Small intestine (tissue), 16 donors: ENCODE measurements around the gene PAQR4. TPM values are rescaled to one million over a fixed set of nuclear protein-coding genes. Genes with fewer than 3 reads are reported as not detected.

Experiments
- DNase-seq, 2 donors: peaks; one replicate each; pipeline versions ENCODE4 v3.0.0 to v3.0.0-alpha.2; 2013
- FAIRE-seq: peaks from 2 replicates; lab custom pipeline; 2012; peaks lifted over from hg19 to GRCh38; lab: Jason Lieb, UNC
- H3K27ac ChIP-seq, 3 donors: one replicate each; pipeline ENCODE4 v1.5.1; 2013; ENCODE audit warnings: low read length in 2 of 3, mild to moderate bottlenecking in 2 of 3, control low read depth in 1 of 3, inconsistent platforms in 1 of 3, low read depth in 1 of 3, moderate library complexity in 1 of 3
- H3K27me3 ChIP-seq, 3 donors: one replicate each; pipeline ENCODE4 v1.6.1; 2013; ENCODE audit warnings: low read length in 3 of 3, inconsistent platforms in 1 of 3; ENCODE audit not compliant: control insufficient read depth in 3 of 3, insufficient read depth in 3 of 3
- H3K36me3 ChIP-seq, 3 donors: one replicate each; pipeline ENCODE4 v1.6.1; 2013; ENCODE audit warnings: low read length in 3 of 3, inconsistent platforms in 1 of 3, low read depth in 1 of 3, mild to moderate bottlenecking in 1 of 3, moderate library complexity in 1 of 3; ENCODE audit not compliant: control insufficient read depth in 3 of 3, insufficient read depth in 2 of 3
- H3K4me1 ChIP-seq, 3 donors: one replicate each; pipeline ENCODE4 v1.6.1; 2013; ENCODE audit warnings: low read length in 2 of 3, inconsistent platforms in 1 of 3, low read depth in 1 of 3, mild to moderate bottlenecking in 1 of 3, moderate library complexity in 1 of 3; ENCODE audit not compliant: control insufficient read depth in 3 of 3, insufficient read depth in 2 of 3
- H3K4me3 ChIP-seq, 3 donors: one replicate each; pipeline ENCODE4 v1.5.1; 2013; ENCODE audit warnings: low read length in 3 of 3, control low read depth in 1 of 3, inconsistent platforms in 1 of 3, low read depth in 1 of 3, mild to moderate bottlenecking in 1 of 3, moderate library complexity in 1 of 3
- H3K9me3 ChIP-seq, 2 donors: one replicate each; pipeline ENCODE4 v1.6.1; 2013; ENCODE audit warnings: low read depth in 1 of 2, low read length in 1 of 2; ENCODE audit not compliant: control insufficient read depth in 2 of 2, insufficient read depth in 1 of 2
- WGBS, 3 donors: extraction: QIAGEN DNeasy Blood & Tissue Kit; methylation state at CpG; one replicate each; pipeline ENCODE4 v1.1.7; 2013; 5-methylcytosine and 5-hydroxymethylcytosine counted together
- long read RNA-seq, 10 donors: transcript quantifications; one replicate each; lab custom pipeline, GENCODE V29; 2026
- polyA plus RNA-seq, 4 donors: library from polyadenylated mRNA; stranded (reverse) in 3 of 4; unstranded in 1 of 4; fragments of 200-250 nt in 3 of 4; fragments of 120-200 nt in 1 of 4; gene quantifications; one replicate each; pipeline versions ENCODE4 v1.2.1 to v1.2.3, GENCODE V29; 2013
- donor health status: healthy with polysubstance abuse.
- donor health status: control.
- donor health status: control.
- donor health status: Bipolar disorder and iron deficiency.
- donor health status: healthy.

Gene PAQR4
- 10 to 100 TPM in 2 of 4 donors, 1 to 10 TPM in 2; 1.4 to 19.4 (median 6.9) TPM for polyA plus RNA-seq
- long read RNA-seq, donor 1: 0 reads
- long read RNA-seq, donor 2, partial matches to known transcripts: 0 of 2 reads
- long read RNA-seq, donor 2, other reads (novel, unspliced or antisense): 0 of 2 reads
- long read RNA-seq, donor 3, partial matches to known transcripts: 0 of 1 reads
- long read RNA-seq, donor 3, other reads (novel, unspliced or antisense): 0 of 1 reads
- long read RNA-seq, donor 4: 0 reads
- long read RNA-seq, donor 5: 0 reads
- long read RNA-seq, donor 6: 0 reads
- long read RNA-seq, donor 7, transcript PAQR4-202 (3 exons, 2,793 nt): major isoform, 5 of 7 reads
- long read RNA-seq, donor 7, partial matches to known transcripts: 0 of 7 reads
- long read RNA-seq, donor 7, other reads (novel, unspliced or antisense): 0 of 7 reads
- long read RNA-seq, donor 8: 0 reads
- long read RNA-seq, donor 9, partial matches to known transcripts: 0 of 2 reads
- long read RNA-seq, donor 9, other reads (novel, unspliced or antisense): 0 of 2 reads
- long read RNA-seq, donor 10, partial matches to known transcripts: 0 of 5 reads
- long read RNA-seq, donor 10, other reads (novel, unspliced or antisense): 0 of 5 reads

GRCh38 chr16:2968738-2969544 lies at the start of gene PAQR4:
PAQR4 (plus strand) TSS chr16:2969348; CDS start chr16:2969675, 327 bp downstream.
- Histone ChIP-seq H3K27me3 (peaks cover 16 to 43% (median 25%) of the 10 kb centered on the region in 3 donors), H3K36me3 (peaks cover 0 to 34% (median 0%) of the 10 kb centered on the region in 3 donors), H3K4me1 (peaks cover 3 to 37% (median 6%) of the 10 kb centered on the region in 3 donors), H3K4me3 (peak within 1 kb of the TSS; percentile 63 to 80 (median 76)), H3K9me3 (no peaks in the 10 kb centered on the region), H3K27ac (peak within 1 kb of the TSS in 2 of 3 donors; percentile 40 to 72)
- WGBS, 3 donors: 1 to 2% (median 1%) methylated on average over 52 to 98 of the region's 98 CpGs
- DNase-seq (peak; percentile 88 to 96), FAIRE-seq (no peak)

GRCh38 chr16:2919511-2920255 lies 49.5 kb upstream of the PAQR4 start:
- 14 to 19% (median 14%) methylated on average over 13 of the region's 13 CpGs for WGBS, 3 donors
- H3K27me3 ChIP-seq: no peaks in the 10 kb centered on the region
- no peak overlapping the region for H3K4me3 ChIP-seq
- DNase-seq: peak; percentile 53 to 64
- H3K4me1 ChIP-seq: no peaks in the 10 kb centered on the region
- H3K9me3 ChIP-seq: no peaks in the 10 kb centered on the region
- peak overlapping the region in 1 of 3 donors; percentile 54 for H3K27ac ChIP-seq
- peaks cover 0 to 20% (median 0%) of the 10 kb centered on the region in 3 donors for H3K36me3 ChIP-seq
- no peak for FAIRE-seq

- WGBS, 3 donors: 96 to 98% (median 96%) methylated on average over 14 of the region's 14 CpGs
- no peaks in the 10 kb centered on the region for H3K27me3 ChIP-seq
- FAIRE-seq (no peak), DNase-seq (no peak)
- H3K27ac ChIP-seq: no peak overlapping the region
- H3K9me3 ChIP-seq: no peaks in the 10 kb centered on the region
- no peak overlapping the region for H3K4me3 ChIP-seq
- peaks cover 0 to 8% (median 0%) of the 10 kb centered on the region in 3 donors for H3K4me1 ChIP-seq
- peaks cover 0 to 19% (median 0%) of the 10 kb centered on the region in 3 donors for H3K36me3 ChIP-seq
Observed at GRCh38 chr16:2923481-2923880, 45.7 kb upstream of the PAQR4 start.

GRCh38 chr16:2924901-2925755 lies 44.0 kb upstream of the PAQR4 start:
- FAIRE-seq (no peak), DNase-seq (no peak)
- Histone ChIP-seq H3K27me3 (no peaks in the 10 kb centered on the region), H3K9me3 (no peaks in the 10 kb centered on the region), H3K4me1 (peaks cover 0 to 8% (median 0%) of the 10 kb centered on the region in 3 donors), H3K27ac (no peak overlapping the region), H3K36me3 (peaks cover 0 to 30% (median 2%) of the 10 kb centered on the region in 3 donors), H3K4me3 (no peak overlapping the region)
- WGBS, 3 donors: 75 to 85% (median 79%) methylated on average over 33 to 42 of the region's 42 CpGs

- H3K27me3 ChIP-seq: no peaks in the 10 kb centered on the region
- peaks cover 0 to 8% (median 0%) of the 10 kb centered on the region in 3 donors for H3K4me1 ChIP-seq
- no peaks in the 10 kb centered on the region for H3K9me3 ChIP-seq
- FAIRE-seq (no peak), DNase-seq (no peak)
- peaks cover 0 to 37% (median 4%) of the 10 kb centered on the region in 3 donors for H3K36me3 ChIP-seq
- no peak overlapping the region for H3K27ac ChIP-seq
- H3K4me3 ChIP-seq: no peak overlapping the region
- 60 to 75% (median 73%) methylated on average over 9 of the region's 9 CpGs for WGBS, 3 donors
Observed at GRCh38 chr16:2925951-2926649, 43.0 kb upstream of the PAQR4 start.

- no peak overlapping the region for H3K27ac ChIP-seq
- FAIRE-seq: no peak
- peaks cover 0 to 38% (median 4%) of the 10 kb centered on the region in 3 donors for H3K36me3 ChIP-seq
- peaks cover 0 to 8% (median 0%) of the 10 kb centered on the region in 3 donors for H3K4me1 ChIP-seq
- no peaks in the 10 kb centered on the region for H3K27me3 ChIP-seq
- 44 to 66% (median 57%) methylated on average over 5 of the region's 5 CpGs for WGBS, 3 donors
- no peak for DNase-seq
- H3K9me3 ChIP-seq: no peaks in the 10 kb centered on the region
- H3K4me3 ChIP-seq: no peak overlapping the region
Observed at GRCh38 chr16:2926650-2926999, 42.5 kb upstream of the PAQR4 start.
